Activated naive CD4-positive, alpha-beta T cell treated with anti-CD3 and anti-CD28 coated beads, Interleukin-2, amount 50 U/mL, for 24 hours (primary cell): Measurements from ENCODE around the gene ZNF521.
"Not testable (repeated sequence)": the region's sequence is repeated elsewhere in the genome, so short reads cannot be mapped to it uniquely, and the experiment has no call there.

Source experiments
- H3K27ac Mint-ChIP-seq: one replicate; pipeline ENCODE4 v1.8.0; 2021; ENCODE audit warnings: mild to moderate bottlenecking, mixed read lengths
- H3K27me3 Mint-ChIP-seq: one replicate; pipeline ENCODE4 v1.8.0; 2021; ENCODE audit warnings: mixed read lengths
- H3K36me3 Mint-ChIP-seq: one replicate; pipeline ENCODE4 v1.8.0; 2021; ENCODE audit warnings: mixed read lengths
- H3K4me1 Mint-ChIP-seq: one replicate; pipeline ENCODE4 v1.8.0; 2021; ENCODE audit warnings: mixed read lengths
- H3K4me3 Mint-ChIP-seq: one replicate; pipeline ENCODE4 v1.8.0; 2021; ENCODE audit warnings: mild to moderate bottlenecking, mixed read lengths
- H3K9me3 Mint-ChIP-seq: one replicate; pipeline ENCODE4 v1.8.0; 2021; ENCODE audit warnings: mixed read lengths

The ZNF521 gene

GRCh38 chr18:25284861-25285550 lies 67.0 kb downstream of the ZNF521 start:
- no peaks in the 10 kb centered on the region for H3K36me3 Mint-ChIP-seq

GRCh38 chr18:25284281-25284680 lies 67.7 kb downstream of the ZNF521 start:
- H3K27ac Mint-ChIP-seq, result no peak overlapping the region
- H3K36me3 Mint-ChIP-seq, result no peaks in the 10 kb centered on the region
- no peak overlapping the region for H3K4me3 Mint-ChIP-seq
- H3K4me1 Mint-ChIP-seq, result no peaks in the 10 kb centered on the region
- peaks cover 8% of the 10 kb centered on the region for H3K27me3 Mint-ChIP-seq
- H3K9me3 Mint-ChIP-seq, result no peaks in the 10 kb centered on the region

More at GRCh38 chr18:25284861-25285550, 67.0 kb downstream of the ZNF521 start:
- no peaks in the 10 kb centered on the region for H3K4me1 Mint-ChIP-seq
- no peaks in the 10 kb centered on the region for H3K9me3 Mint-ChIP-seq
- H3K4me3 Mint-ChIP-seq, result no peak overlapping the region
- H3K27ac Mint-ChIP-seq, result no peak overlapping the region
- H3K27me3 Mint-ChIP-seq, result peaks cover 8% of the 10 kb centered on the region

- H3K27ac Mint-ChIP-seq, result no peak overlapping the region
- no peaks in the 10 kb centered on the region for H3K4me1 Mint-ChIP-seq
- H3K9me3 Mint-ChIP-seq, result no peaks in the 10 kb centered on the region
- peaks cover 8% of the 10 kb centered on the region for H3K27me3 Mint-ChIP-seq
- H3K36me3 Mint-ChIP-seq, result no peaks in the 10 kb centered on the region
- H3K4me3 Mint-ChIP-seq, result no peak overlapping the region
Observed at GRCh38 chr18:25283781-25284180, 68.2 kb downstream of the ZNF521 start.

- H3K36me3 Mint-ChIP-seq, result no peaks in the 10 kb centered on the region
- peaks cover 8% of the 10 kb centered on the region for H3K27me3 Mint-ChIP-seq
- H3K27ac Mint-ChIP-seq, result no peak overlapping the region
- no peaks in the 10 kb centered on the region for H3K4me1 Mint-ChIP-seq
- H3K4me3 Mint-ChIP-seq, result no peak overlapping the region
- no peaks in the 10 kb centered on the region for H3K9me3 Mint-ChIP-seq
Observed at GRCh38 chr18:25282896-25283703, 68.9 kb downstream of the ZNF521 start.

GRCh38 chr18:25282282-25282681 lies 69.7 kb downstream of the ZNF521 start:
- no peaks in the 10 kb centered on the region for H3K4me1 Mint-ChIP-seq
- H3K36me3 Mint-ChIP-seq, result no peaks in the 10 kb centered on the region
- H3K4me3 Mint-ChIP-seq, result no peak overlapping the region
- H3K27me3 Mint-ChIP-seq, result peaks cover 8% of the 10 kb centered on the region
- no peak overlapping the region for H3K27ac Mint-ChIP-seq
- no peaks in the 10 kb centered on the region for H3K9me3 Mint-ChIP-seq

GRCh38 chr18:25281556-25281955 lies 70.4 kb downstream of the ZNF521 start:
- H3K27me3 Mint-ChIP-seq, result peaks cover 8% of the 10 kb centered on the region
- no peaks in the 10 kb centered on the region for H3K36me3 Mint-ChIP-seq
- H3K9me3 Mint-ChIP-seq, result no peaks in the 10 kb centered on the region
- H3K27ac Mint-ChIP-seq, result no peak overlapping the region
- H3K4me1 Mint-ChIP-seq, result no peaks in the 10 kb centered on the region
- H3K4me3 Mint-ChIP-seq, result no peak overlapping the region

GRCh38 chr18:25279961-25280360 lies 72.0 kb downstream of the ZNF521 start:
- Mint-ChIP-seq H3K27ac (no peak overlapping the region), H3K9me3 (no peaks in the 10 kb centered on the region), H3K27me3 (peaks cover 8% of the 10 kb centered on the region), H3K4me1 (no peaks in the 10 kb centered on the region), H3K4me3 (no peak overlapping the region), H3K36me3 (no peaks in the 10 kb centered on the region)

- Mint-ChIP-seq H3K4me3 (no peak overlapping the region), H3K27ac (no peak overlapping the region), H3K9me3 (no peaks in the 10 kb centered on the region), H3K36me3 (no peaks in the 10 kb centered on the region), H3K27me3 (peaks cover 8% of the 10 kb centered on the region), H3K4me1 (no peaks in the 10 kb centered on the region)
Observed at GRCh38 chr18:25279556-25279955, 72.4 kb downstream of the ZNF521 start.

GRCh38 chr18:25279133-25279532 lies 72.8 kb downstream of the ZNF521 start:
- H3K9me3 Mint-ChIP-seq, result no peaks in the 10 kb centered on the region
- H3K27me3 Mint-ChIP-seq, result peaks cover 8% of the 10 kb centered on the region
- H3K36me3 Mint-ChIP-seq, result no peaks in the 10 kb centered on the region
- H3K4me3 Mint-ChIP-seq, result no peak overlapping the region
- H3K4me1 Mint-ChIP-seq, result no peaks in the 10 kb centered on the region
- H3K27ac Mint-ChIP-seq, result no peak overlapping the region

GRCh38 chr18:25278394-25278793 lies 73.6 kb downstream of the ZNF521 start:
- H3K36me3 Mint-ChIP-seq, result no peaks in the 10 kb centered on the region
- H3K27ac Mint-ChIP-seq, result no peak overlapping the region
- H3K9me3 Mint-ChIP-seq, result no peaks in the 10 kb centered on the region

GRCh38 chr18:25275412-25276001 lies 76.5 kb downstream of the ZNF521 start:
- H3K27ac Mint-ChIP-seq, result no peak overlapping the region
- H3K4me1 Mint-ChIP-seq, result no peaks in the 10 kb centered on the region
- H3K9me3 Mint-ChIP-seq, result no peaks in the 10 kb centered on the region
- no peaks in the 10 kb centered on the region for H3K36me3 Mint-ChIP-seq
- peaks cover 2% of the 10 kb centered on the region for H3K27me3 Mint-ChIP-seq
- H3K4me3 Mint-ChIP-seq, result no peak overlapping the region

More at GRCh38 chr18:25278394-25278793, 73.6 kb downstream of the ZNF521 start:
- no peak overlapping the region for H3K4me3 Mint-ChIP-seq
- H3K27me3 Mint-ChIP-seq, result peaks cover 8% of the 10 kb centered on the region
- no peaks in the 10 kb centered on the region for H3K4me1 Mint-ChIP-seq

GRCh38 chr18:25274926-25275325 lies 77.0 kb downstream of the ZNF521 start:
- Mint-ChIP-seq H3K9me3 (no peaks in the 10 kb centered on the region), H3K4me1 (no peaks in the 10 kb centered on the region), H3K36me3 (no peaks in the 10 kb centered on the region), H3K27ac (no peak overlapping the region), H3K4me3 (no peak overlapping the region), H3K27me3 (no peaks in the 10 kb centered on the region)

GRCh38 chr18:25266931-25267527 lies 84.9 kb downstream of the ZNF521 start:
- H3K27ac Mint-ChIP-seq, H3K36me3 Mint-ChIP-seq, H3K9me3 Mint-ChIP-seq, H3K4me3 Mint-ChIP-seq, H3K4me1 Mint-ChIP-seq, H3K27me3 Mint-ChIP-seq: not testable (repeated sequence)

- Mint-ChIP-seq H3K9me3 (peaks cover 7% of the 10 kb centered on the region), H3K27ac (no peak overlapping the region)
Observed at GRCh38 chr18:25262920-25263319, 89.0 kb downstream of the ZNF521 start.

GRCh38 chr18:25261768-25262167 lies 90.2 kb downstream of the ZNF521 start:
- no peak overlapping the region for H3K27ac Mint-ChIP-seq
- no peak overlapping the region for H3K4me3 Mint-ChIP-seq
- peaks cover 7% of the 10 kb centered on the region for H3K9me3 Mint-ChIP-seq
- peaks cover 9% of the 10 kb centered on the region for H3K27me3 Mint-ChIP-seq
- H3K36me3 Mint-ChIP-seq, result no peaks in the 10 kb centered on the region
- H3K4me1 Mint-ChIP-seq, result no peaks in the 10 kb centered on the region

More at GRCh38 chr18:25262920-25263319, 89.0 kb downstream of the ZNF521 start:
- Mint-ChIP-seq H3K27me3 (peaks cover 9% of the 10 kb centered on the region), H3K4me3 (no peak overlapping the region), H3K4me1 (no peaks in the 10 kb centered on the region), H3K36me3 (no peaks in the 10 kb centered on the region)

- H3K27ac Mint-ChIP-seq, result no peak overlapping the region
- H3K4me1 Mint-ChIP-seq, result no peaks in the 10 kb centered on the region
- H3K36me3 Mint-ChIP-seq, result no peaks in the 10 kb centered on the region
- peaks cover 5% of the 10 kb centered on the region for H3K9me3 Mint-ChIP-seq
- peaks cover 2% of the 10 kb centered on the region for H3K27me3 Mint-ChIP-seq
- no peak overlapping the region for H3K4me3 Mint-ChIP-seq
Observed at GRCh38 chr18:25256439-25256838, 95.5 kb downstream of the ZNF521 start.
